Transverse colon (tissue), 1 donor: ENCODE results near the gene LIX1.

Experiments
- EP300 ChIP-seq: sonication (generic); formaldehyde crosslinking; IDR thresholded peaks from one replicate; pipeline ENCODE4 v1.6.1; 2017; ENCODE audit warnings: antibody characterized with exemption, low read depth
- POLR2A ChIP-seq: fragments of 450-650 bp; IDR thresholded peaks from one replicate; pipeline ENCODE4 v1.6.1; 2016; ENCODE audit warnings: antibody characterized with exemption, mild to moderate bottlenecking, moderate library complexity

DNA sequence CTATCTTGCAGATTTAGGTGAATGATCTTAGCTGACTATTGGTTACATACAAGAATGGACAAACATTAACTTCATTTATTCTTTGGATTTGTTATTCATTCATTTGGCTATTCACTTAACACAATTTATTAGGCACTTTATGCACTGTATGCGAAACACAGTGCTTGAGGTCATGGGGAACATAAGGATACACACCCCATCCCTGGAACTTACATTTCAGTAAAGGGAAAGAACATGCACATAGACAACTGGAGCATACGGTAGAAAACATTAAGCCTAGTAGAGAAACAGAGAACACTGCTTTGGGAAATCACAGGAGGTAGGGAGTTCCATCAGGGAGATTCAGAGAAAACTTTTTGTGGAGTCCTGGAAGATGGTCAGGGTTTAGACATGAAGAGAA lies 22.2 kb downstream of the LIX1 start:
- no peak for TF ChIP-seq POLR2A
- no peak for TF ChIP-seq EP300
